A673 (cell line): Measurements from ENCODE around the gene SYNRG. TPM values are rescaled to one million over a fixed set of nuclear protein-coding genes. Genes with fewer than 3 reads are reported as not detected.

Experiments
- BruUV-seq: library from RNA; stranded (reverse); fragments of 400-500 nt; replicated peaks from 2 replicates; lab custom pipeline; 2021; lab: Mats Ljungman, UMichigan
- CTCF ChIA-PET: fragments of 300-600 bp; sonication (Branson Sonifier 250); formaldehyde crosslinking; loops from one replicate; lab custom pipeline; 2022; ENCODE audit warnings: antibody characterized with exemption; lab: Charles Lee
- POLR2A ChIA-PET: fragments of 300-600 bp; sonication (Branson Sonifier 250); formaldehyde crosslinking; loops from one replicate; lab custom pipeline; 2022; ENCODE audit warnings: antibody characterized with exemption; ENCODE audit not compliant: low non-redundant PET; lab: Charles Lee
- DNase-seq: peaks from one replicate; pipeline ENCODE4 v3.0.0-alpha.2; 2015; ENCODE audit warnings: low spot score
- H3K27ac ChIP-seq: fragments of 200-600 bp; sonication (generic); 2 replicates; pipeline ENCODE4 v1.5.1; 2016; ENCODE audit warnings: mixed run types, low read depth, mild to moderate bottlenecking, mixed read lengths, antibody characterized with exemption, low read length; ENCODE audit not compliant: poor library complexity, severe bottlenecking
- H3K27me3 ChIP-seq: fragments of 200-600 bp; sonication (generic); replicated peaks from 2 replicates; pipeline ENCODE4 v1.6.1; 2017; ENCODE audit warnings: mixed run types, low read depth, mild to moderate bottlenecking, mixed read lengths, antibody characterized with exemption, low read length; ENCODE audit not compliant: insufficient read depth, poor library complexity
- H3K36me3 ChIP-seq: fragments of 200-600 bp; sonication (generic); 2 replicates; pipeline ENCODE4 v1.6.1; 2016; ENCODE audit warnings: mixed run types, mild to moderate bottlenecking, mixed read lengths, antibody characterized with exemption, low read length; ENCODE audit not compliant: insufficient read depth, poor library complexity, severe bottlenecking
- H3K4me1 ChIP-seq: fragments of 200-600 bp; sonication (generic); 2 replicates; pipeline ENCODE4 v1.6.1; 2017; ENCODE audit warnings: mixed run types, mild to moderate bottlenecking, mixed read lengths, antibody characterized with exemption, low read length; ENCODE audit not compliant: insufficient read depth, poor library complexity, severe bottlenecking
- H3K4me3 ChIP-seq: fragments of 200-600 bp; sonication (generic); 2 replicates; pipeline ENCODE4 v1.5.1; 2016; ENCODE audit warnings: low read depth, mixed run types, mild to moderate bottlenecking, mixed read lengths, low read length; ENCODE audit not compliant: poor library complexity, severe bottlenecking
- H3K9me3 ChIP-seq: fragments of 200-600 bp; sonication (generic); 2 replicates; pipeline ENCODE4 v1.6.1; 2016; ENCODE audit warnings: mixed run types, low read depth, mild to moderate bottlenecking, mixed read lengths, antibody characterized with exemption, low read length; ENCODE audit not compliant: poor library complexity, severe bottlenecking
- EZH2 ChIP-seq: fragments of 200-600 bp; sonication (generic); IDR thresholded peaks from 2 replicates; pipeline ENCODE4 v1.6.1; 2017; ENCODE audit warnings: borderline replicate concordance, low read depth, mild to moderate bottlenecking, mixed read lengths, antibody characterized with exemption, low read length; ENCODE audit not compliant: poor library complexity, severe bottlenecking
- intact Hi-C: fragments of 100-400 bp; cut with micrococcal nuclease; formaldehyde crosslinking; loops from one replicate; pipeline ENCODE4 v1.10.0; 2022; ENCODE audit not compliant: unreplicated experiment
- total RNA-seq: library from RNA; stranded (reverse); gene quantifications from 2 replicates; pipeline ENCODE4 v1.2.3, GENCODE V29; 2021
- TF ChIP-seq, protein P1 (sequence below): fragments of 300-800, 200-600 bp; sonication (generic); conservative IDR thresholded peaks from 2 replicates; pipeline ENCODE4 v1.5.1; 2017; ENCODE audit warnings: low read depth, mild to moderate bottlenecking, antibody characterized with exemption, low read length, moderate library complexity, mixed read lengths

The SYNRG gene
- total RNA-seq, 1 experiment from 2014 or later = 22.5 TPM

DNA sequence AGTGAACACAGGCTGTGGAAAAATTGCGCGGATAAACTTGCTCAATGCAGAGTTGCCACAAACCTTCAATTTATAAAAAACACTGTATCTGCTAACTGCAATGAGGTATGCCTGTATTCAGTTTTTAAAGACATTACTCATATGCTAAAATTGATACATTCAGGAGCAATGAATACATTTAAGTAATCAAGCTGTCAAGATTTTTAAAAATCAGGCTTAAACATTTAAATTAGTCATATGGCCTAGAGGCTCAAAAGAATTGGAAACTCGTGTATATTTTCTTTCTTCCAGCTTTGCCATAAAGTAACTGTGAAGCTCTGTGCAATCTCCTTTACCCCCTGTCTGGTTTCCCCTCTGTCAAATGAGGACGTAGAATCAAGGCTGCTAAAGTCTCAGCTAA is 4.1 kb downstream of the SYNRG start:
- no peaks in the 10 kb centered on the region for H3K4me1 ChIP-seq
- H3K4me3 ChIP-seq = no peak overlapping the region
- no peak for TF ChIP-seq EZH2
- TF ChIP-seq, protein P1, sequence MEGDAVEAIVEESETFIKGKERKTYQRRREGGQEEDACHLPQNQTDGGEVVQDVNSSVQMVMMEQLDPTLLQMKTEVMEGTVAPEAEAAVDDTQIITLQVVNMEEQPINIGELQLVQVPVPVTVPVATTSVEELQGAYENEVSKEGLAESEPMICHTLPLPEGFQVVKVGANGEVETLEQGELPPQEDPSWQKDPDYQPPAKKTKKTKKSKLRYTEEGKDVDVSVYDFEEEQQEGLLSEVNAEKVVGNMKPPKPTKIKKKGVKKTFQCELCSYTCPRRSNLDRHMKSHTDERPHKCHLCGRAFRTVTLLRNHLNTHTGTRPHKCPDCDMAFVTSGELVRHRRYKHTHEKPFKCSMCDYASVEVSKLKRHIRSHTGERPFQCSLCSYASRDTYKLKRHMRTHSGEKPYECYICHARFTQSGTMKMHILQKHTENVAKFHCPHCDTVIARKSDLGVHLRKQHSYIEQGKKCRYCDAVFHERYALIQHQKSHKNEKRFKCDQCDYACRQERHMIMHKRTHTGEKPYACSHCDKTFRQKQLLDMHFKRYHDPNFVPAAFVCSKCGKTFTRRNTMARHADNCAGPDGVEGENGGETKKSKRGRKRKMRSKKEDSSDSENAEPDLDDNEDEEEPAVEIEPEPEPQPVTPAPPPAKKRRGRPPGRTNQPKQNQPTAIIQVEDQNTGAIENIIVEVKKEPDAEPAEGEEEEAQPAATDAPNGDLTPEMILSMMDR = no peak
- ChIA-PET CTCF (no interaction called here), POLR2A (no interaction called here)
- no peaks in the 10 kb centered on the region for H3K36me3 ChIP-seq
- H3K9me3 ChIP-seq = no peaks in the 10 kb centered on the region
- intact Hi-C loops = loop anchor here (10.0 kb wide), 1 partner anchor 250 kb away; no protein-coding TSS in a partner anchor
- DNase-seq = no peak
- no peak overlapping the region for H3K27ac ChIP-seq
- BruUV-seq = no TSS peak
- no peaks in the 10 kb centered on the region for H3K27me3 ChIP-seq

DNA sequence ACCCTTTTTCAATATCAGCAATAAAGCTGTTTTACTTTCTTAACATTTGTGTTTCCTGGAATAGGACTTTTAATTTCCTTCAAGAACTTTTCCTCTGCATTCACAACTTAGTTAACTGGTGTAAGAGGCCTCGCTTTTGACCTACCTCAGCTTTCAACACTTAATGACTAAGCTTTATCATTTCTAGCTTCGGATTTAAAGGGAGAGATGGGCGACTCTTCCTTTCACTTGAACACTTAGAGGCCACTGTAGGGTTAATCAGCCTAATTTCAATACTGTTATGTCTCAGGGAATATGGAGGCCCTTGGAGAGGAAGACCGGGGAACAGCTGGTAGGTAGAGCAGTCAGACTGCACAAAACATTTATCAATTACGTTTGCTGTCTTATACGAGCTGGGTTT is 4.7 kb downstream of the SYNRG start:
- Histone ChIP-seq H3K9me3 (no peaks in the 10 kb centered on the region), H3K4me1 (no peaks in the 10 kb centered on the region), H3K27me3 (no peaks in the 10 kb centered on the region), H3K27ac (no peak overlapping the region), H3K36me3 (no peaks in the 10 kb centered on the region), H3K4me3 (no peak overlapping the region)
- BruUV-seq = no TSS peak
- POLR2A ChIA-PET = no interaction called here
- no peak for DNase-seq
- TF ChIP-seq EZH2 = no peak
- TF ChIP-seq, protein P1 = no peak
- CTCF ChIA-PET = no interaction called here
- intact Hi-C loops = loop anchor here (10.0 kb wide), 1 partner anchor 250 kb away; no protein-coding TSS in a partner anchor

DNA sequence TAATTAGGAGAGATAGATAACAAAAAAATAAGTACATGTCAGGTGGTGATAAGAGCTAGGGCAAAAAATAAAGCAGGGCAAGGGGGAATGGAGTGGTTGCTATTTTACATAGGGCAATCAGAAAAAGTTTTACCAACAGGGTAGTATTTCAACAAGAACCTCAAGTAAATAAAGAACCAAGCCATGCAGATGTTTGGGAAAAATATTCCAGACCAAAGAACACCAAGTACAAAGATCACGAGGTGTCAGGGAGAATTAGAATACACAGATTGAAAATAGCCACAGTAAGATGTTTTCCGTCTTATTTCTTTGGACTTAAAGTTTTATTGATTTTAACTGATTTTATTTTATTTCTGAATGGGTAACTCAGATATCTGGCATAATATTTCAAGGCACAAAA is 11.1 kb downstream of the SYNRG start:
- Histone ChIP-seq H3K36me3 (peaks cover 3% of the 10 kb centered on the region), H3K4me1 (no peaks in the 10 kb centered on the region), H3K4me3 (no peak overlapping the region), H3K27ac (no peak overlapping the region), H3K9me3 (no peaks in the 10 kb centered on the region), H3K27me3 (no peaks in the 10 kb centered on the region)
- no TSS peak for BruUV-seq
- CTCF ChIA-PET = no interaction called here
- POLR2A ChIA-PET = no interaction called here
- DNase-seq = no peak
- no peak for TF ChIP-seq EZH2
- TF ChIP-seq, protein P1 = no peak
- intact Hi-C loops = no loop called here
